ENCODE measurements around the gene CADM4. TPM values are rescaled to one million over a fixed set of nuclear protein-coding genes. Genes with fewer than 3 reads are reported as not detected.
A peak's percentile ranks its signal among the peaks of the same experiment; 100 is the strongest.

The CADM4 gene
- total and polyA plus RNA-seq, 10 donors: 0.89 to 4.7 (median 2.0) TPM

DNA sequence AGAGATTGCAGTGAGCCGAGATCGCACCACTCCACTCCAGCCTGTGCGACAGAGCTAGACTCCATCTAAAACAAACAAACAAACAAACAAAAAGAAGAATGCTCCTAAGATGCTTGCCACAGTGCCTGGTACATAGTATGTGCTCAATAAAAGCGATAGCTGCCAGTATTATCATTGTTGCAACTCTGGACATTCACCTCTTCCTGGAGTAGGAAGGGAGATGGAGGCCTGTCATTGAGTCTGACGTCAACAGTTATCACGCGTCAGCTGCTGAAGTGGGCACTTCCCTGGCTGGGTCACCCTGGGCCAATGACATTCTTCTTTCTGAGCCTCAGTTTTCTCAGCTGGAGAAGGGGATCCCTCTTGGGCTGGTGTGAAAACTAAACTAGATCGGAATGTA, 34.5 kb upstream of the CADM4 start:
- DNase-seq: peak; percentile 80
- WGBS, 5 donors: 63 to 81% (median 71%) methylated on average over 8 of the region's 8 CpGs
- H3K27ac ChIP-seq: peak overlapping the region in 7 of 8 donors; percentile 46 to 97 (median 84)

DNA sequence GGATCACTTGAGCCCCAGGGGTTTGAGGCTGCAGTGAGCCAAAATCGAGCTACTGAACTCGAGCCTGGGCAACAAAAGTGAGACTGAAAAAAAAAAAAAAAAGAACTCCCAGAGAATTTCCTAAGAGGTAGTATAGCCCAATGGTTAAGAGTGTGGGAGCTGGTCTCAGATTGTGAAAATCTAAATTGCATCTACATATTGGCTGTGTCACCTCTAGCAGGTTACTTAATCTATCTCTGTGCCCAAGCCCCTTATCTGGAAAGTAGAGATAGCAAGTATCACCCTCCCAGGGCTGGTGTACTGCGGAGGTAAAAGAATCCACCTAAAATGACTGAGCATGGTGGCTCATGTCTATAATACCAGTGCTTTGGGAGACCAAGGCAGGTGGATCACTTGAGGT, 34.0 kb upstream of the CADM4 start:
- TF ChIP-seq POLR2AphosphoS5 (IDR thresholded peaks at IDR 0.05): no peak
- TF ChIP-seq CTCF (IDR thresholded peaks at IDR 0.05 in 8 of 11, conservative IDR thresholded peaks at IDR 0.05 in 3 of 11): no peak
- no peak for TF ChIP-seq POLR2A (IDR thresholded peaks at IDR 0.05)
- no peak for DNase-seq
- Histone ChIP-seq H3K27ac (peak overlapping the region in 7 of 8 donors; percentile 46 to 97 (median 84)), H3K9me3 (no peaks in the 10 kb centered on the region), H3K27me3 (replicated peaks in 1 of 7) (peaks cover 0 to 6% (median 0%) of the 10 kb centered on the region in 7 donors), H3K36me3 (no peaks in the 10 kb centered on the region), H3K4me3 (peak overlapping the region in 1 of 8 donors; percentile 58), H3K4me1 (peaks cover 0 to 62% (median 30%) of the 10 kb centered on the region in 6 donors)
- intact Hi-C loops (cut with DNase I; ENCODE audit: low total_unique reads): no loop called here
- 61 to 92% (median 69%) methylated on average over 3 of the region's 3 CpGs for WGBS, 5 donors

More for the DNA sequence above, 34.5 kb upstream of the CADM4 start:
- Histone ChIP-seq H3K27me3 (replicated peaks in 1 of 7) (peaks cover 0 to under 1% (median 0%) of the 10 kb centered on the region in 7 donors), H3K4me3 (peak overlapping the region in 1 of 8 donors; percentile 58), H3K4me1 (peaks cover 0 to 56% (median 27%) of the 10 kb centered on the region in 6 donors), H3K9me3 (no peaks in the 10 kb centered on the region), H3K36me3 (no peaks in the 10 kb centered on the region)
- intact Hi-C loops (cut with DNase I; ENCODE audit: low total_unique reads): no loop called here
- TF ChIP-seq POLR2AphosphoS5 (IDR thresholded peaks at IDR 0.05) (no peak), POLR2A (IDR thresholded peaks at IDR 0.05) (no peak), CTCF (IDR thresholded peaks at IDR 0.05 in 8 of 11, conservative IDR thresholded peaks at IDR 0.05 in 3 of 11) (no peak)

- peak overlapping the region in 4 of 8 donors; percentile 6 to 97 (median 36) for H3K27ac ChIP-seq
- no peaks in the 10 kb centered on the region for H3K9me3 ChIP-seq
Observed at GRCh38 chr19:43672061-43672679, 32.5 kb upstream of the CADM4 start.

More at GRCh38 chr19:43672061-43672679, 32.5 kb upstream of the CADM4 start:
- 55 to 81% (median 68%) methylated on average over 5 to 6 of the region's 6 CpGs for whole genome bisulfite sequencing, 5 donors
- Histone ChIP-seq H3K4me1 (peaks cover 0 to 73% (median 38%) of the 10 kb centered on the region in 6 donors), H3K36me3 (peaks cover 0 to 5% (median 1%) of the 10 kb centered on the region in 6 donors), H3K27me3 (replicated peaks in 1 of 7) (peaks cover 0 to 8% (median 0%) of the 10 kb centered on the region in 7 donors), H3K4me3 (peak overlapping the region in 1 of 8 donors; percentile 5)
- DNase-seq: no peak
- no peak for TF ChIP-seq CTCF (IDR thresholded peaks at IDR 0.05 in 8 of 11, conservative IDR thresholded peaks at IDR 0.05 in 3 of 11)
- no peak for TF ChIP-seq POLR2A (IDR thresholded peaks at IDR 0.05)
- intact Hi-C loops (cut with DNase I; ENCODE audit: low total_unique reads): no loop called here
